GM19455 (cell line): ENCODE measurements around the gene EPG5.
"Not testable (repeated sequence)": the region's sequence is repeated elsewhere in the genome, so short reads cannot be mapped to it uniquely, and the experiment has no call there.

Experiments used
- ATAC-seq: cut with Tn5 transposase; IDR thresholded peaks from one replicate; pipeline ENCODE4 v1.9.1; 2021; ENCODE audit not compliant: unreplicated experiment

EPG5 gene

GRCh38 chr18:45980229-45980628 is 13.1 kb upstream of the EPG5 start:
- ATAC-seq: no peak

- ATAC-seq: no peak
Observed at GRCh38 chr18:45978084-45978483, 11.0 kb upstream of the EPG5 start.

GRCh38 chr18:45976974-45977373 is 9.8 kb upstream of the EPG5 start:
- ATAC-seq: no peak

GRCh38 chr18:45976566-45976965 is 9.4 kb upstream of the EPG5 start:
- no peak for ATAC-seq

- no peak for ATAC-seq
Observed at GRCh38 chr18:45974088-45974536, 7.0 kb upstream of the EPG5 start.

GRCh38 chr18:45964913-45965312 is 2.2 kb downstream of the EPG5 start:
- not testable (repeated sequence) for ATAC-seq

- ATAC-seq: no peak
Observed at GRCh38 chr18:45962866-45963265, 4.3 kb downstream of the EPG5 start.

GRCh38 chr18:45962461-45962860 is 4.7 kb downstream of the EPG5 start:
- ATAC-seq: no peak

GRCh38 chr18:45959484-45959883 is 7.6 kb downstream of the EPG5 start:
- not testable (repeated sequence) for ATAC-seq

- ATAC-seq: no peak
Observed at GRCh38 chr18:45958730-45959129, 8.4 kb downstream of the EPG5 start.

- ATAC-seq: no peak
Observed at GRCh38 chr18:45958027-45958426, 9.1 kb downstream of the EPG5 start.

GRCh38 chr18:45957100-45957499 is 10.0 kb downstream of the EPG5 start:
- ATAC-seq: no peak

- ATAC-seq: no peak
Observed at GRCh38 chr18:45954070-45954934, 12.8 kb downstream of the EPG5 start.

- no peak for ATAC-seq
Observed at GRCh38 chr18:45951016-45951714, 16.0 kb downstream of the EPG5 start.

GRCh38 chr18:45945669-45946068 is 21.5 kb downstream of the EPG5 start:
- ATAC-seq: no peak

- no peak for ATAC-seq
Observed at GRCh38 chr18:45940724-45941123, 26.4 kb downstream of the EPG5 start.

- ATAC-seq: no peak
Observed at GRCh38 chr18:45939236-45939635, 27.9 kb downstream of the EPG5 start.

GRCh38 chr18:45938488-45938935 is 28.6 kb downstream of the EPG5 start:
- no peak for ATAC-seq

- ATAC-seq: no peak
Observed at GRCh38 chr18:45935591-45936335, 31.4 kb downstream of the EPG5 start.

GRCh38 chr18:45932708-45933107 is 34.4 kb downstream of the EPG5 start:
- ATAC-seq: no peak

- ATAC-seq: no peak
Observed at GRCh38 chr18:45930963-45931362, 36.2 kb downstream of the EPG5 start.
